Colon (tissue), 2 donors: Measurements from ENCODE around the gene SERPINA4.

Source experiments
- FAIRE-seq: peaks from 2 replicates; lab custom pipeline; 2012; peaks lifted over from hg19 to GRCh38; lab: Jason Lieb, UNC
- donor health status: control.
- donor health status: control.

The SERPINA4 gene, protein sequence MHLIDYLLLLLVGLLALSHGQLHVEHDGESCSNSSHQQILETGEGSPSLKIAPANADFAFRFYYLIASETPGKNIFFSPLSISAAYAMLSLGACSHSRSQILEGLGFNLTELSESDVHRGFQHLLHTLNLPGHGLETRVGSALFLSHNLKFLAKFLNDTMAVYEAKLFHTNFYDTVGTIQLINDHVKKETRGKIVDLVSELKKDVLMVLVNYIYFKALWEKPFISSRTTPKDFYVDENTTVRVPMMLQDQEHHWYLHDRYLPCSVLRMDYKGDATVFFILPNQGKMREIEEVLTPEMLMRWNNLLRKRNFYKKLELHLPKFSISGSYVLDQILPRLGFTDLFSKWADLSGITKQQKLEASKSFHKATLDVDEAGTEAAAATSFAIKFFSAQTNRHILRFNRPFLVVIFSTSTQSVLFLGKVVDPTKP

DNA sequence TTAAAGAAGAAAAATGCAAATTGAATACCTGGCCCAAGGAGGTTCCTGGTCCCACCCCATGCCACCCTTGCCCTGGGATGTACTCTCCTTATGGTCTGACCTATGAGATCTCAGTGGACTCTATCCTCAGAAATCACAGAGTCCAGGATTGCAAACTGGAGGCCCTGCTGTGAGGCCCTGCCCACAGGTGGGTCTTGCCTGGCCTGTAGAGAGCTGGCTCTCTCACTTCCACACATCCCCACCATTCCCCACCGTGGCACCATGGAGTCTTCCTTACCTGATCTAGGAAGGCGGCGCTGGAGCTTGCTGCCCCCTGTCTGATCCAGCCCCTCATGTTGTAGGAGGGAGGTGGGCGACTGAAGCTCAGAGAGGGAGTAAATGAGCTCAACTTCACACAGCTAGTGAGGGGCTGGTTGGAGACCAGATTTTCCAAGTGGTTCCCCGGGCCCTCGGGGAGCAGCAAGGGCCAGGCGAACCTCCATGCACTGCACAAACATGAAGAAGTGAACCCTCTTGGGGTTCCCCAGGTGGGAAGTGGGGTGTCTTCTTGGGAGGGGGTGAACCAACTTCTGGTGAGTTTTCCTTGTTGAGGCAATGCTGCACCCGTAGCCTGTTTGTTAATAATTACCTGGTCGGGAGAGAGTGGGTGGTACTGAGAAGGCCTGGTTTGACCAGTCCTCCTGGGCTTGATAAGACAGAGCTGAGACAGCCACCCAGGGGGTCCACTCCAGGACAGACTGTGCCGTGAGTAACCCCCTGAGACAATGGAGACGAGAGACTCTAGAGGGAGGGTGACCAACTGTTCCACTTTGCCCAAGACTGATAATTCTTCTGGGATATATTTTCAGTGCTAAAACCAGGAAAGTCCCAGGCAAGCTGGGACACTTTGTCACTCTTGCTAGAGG, at the start of gene SERPINA4:
Gene SERPINA4 (plus strand): TSS at position 692 of the 905 bp plus-strand sequence. CDS start 2,041 bp downstream, outside the sequence.
- FAIRE-seq, result no peak

DNA sequence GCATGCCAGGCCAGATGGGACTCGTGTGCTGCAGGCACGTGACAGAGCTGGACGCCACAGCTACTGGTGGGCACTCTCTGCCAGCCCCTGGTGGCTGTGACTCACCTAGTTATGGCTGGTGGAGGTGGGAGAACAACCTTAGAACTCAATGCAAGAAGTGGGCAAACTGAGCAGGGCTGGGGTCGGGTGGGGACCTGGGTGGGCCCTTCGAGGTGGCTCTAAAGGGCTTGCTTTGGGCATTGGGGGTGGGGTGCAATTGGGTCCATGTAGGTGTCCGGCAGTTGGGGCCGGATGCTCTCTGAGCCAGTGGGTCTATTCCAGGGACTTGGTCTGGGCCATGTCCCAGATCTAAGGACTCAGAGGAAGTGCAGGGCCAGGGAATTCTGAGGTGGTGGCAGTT, 46.9 kb upstream of the SERPINA4 start:
- no peak for FAIRE-seq

DNA sequence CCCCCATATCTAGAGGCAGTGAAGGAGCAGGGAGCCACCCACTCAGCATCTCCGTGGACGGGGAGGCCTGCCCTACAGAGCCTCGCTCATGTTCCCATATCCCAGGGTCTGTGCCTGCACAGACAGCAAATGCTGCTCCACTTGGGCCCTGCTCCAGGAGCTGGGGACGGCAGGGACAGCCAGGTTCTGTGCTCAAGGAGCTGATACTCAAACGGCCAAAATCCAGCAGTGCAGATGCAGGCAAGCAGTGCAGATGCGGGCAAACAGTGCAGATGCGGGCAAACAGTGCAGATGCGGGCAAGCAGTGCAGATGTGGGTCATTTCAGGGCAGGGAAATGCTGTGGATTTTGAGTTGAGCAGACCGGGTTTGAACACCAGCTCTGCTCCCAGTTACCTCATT, 45.8 kb upstream of the SERPINA4 start:
- no peak for FAIRE-seq

DNA sequence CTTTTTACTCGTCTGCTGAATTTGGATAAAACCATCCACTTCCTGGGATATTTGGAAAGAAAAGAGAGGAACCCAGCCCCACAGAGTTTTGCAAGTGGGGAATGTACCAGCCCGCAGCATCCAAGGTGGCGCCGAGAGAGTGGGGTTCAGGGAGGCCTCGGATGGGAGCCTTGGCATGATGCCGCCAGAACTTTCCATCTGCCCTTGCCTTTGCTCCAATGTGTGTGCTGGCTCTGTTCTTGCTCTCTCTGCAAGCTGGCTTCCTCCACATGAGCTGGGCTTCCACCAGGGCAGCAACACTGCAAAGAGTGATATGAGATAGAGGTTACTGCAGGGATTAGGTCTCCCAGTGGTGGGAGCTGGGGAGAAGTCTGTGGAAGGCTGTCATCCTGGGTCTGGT, 45.4 kb upstream of the SERPINA4 start:
- no peak for FAIRE-seq

DNA sequence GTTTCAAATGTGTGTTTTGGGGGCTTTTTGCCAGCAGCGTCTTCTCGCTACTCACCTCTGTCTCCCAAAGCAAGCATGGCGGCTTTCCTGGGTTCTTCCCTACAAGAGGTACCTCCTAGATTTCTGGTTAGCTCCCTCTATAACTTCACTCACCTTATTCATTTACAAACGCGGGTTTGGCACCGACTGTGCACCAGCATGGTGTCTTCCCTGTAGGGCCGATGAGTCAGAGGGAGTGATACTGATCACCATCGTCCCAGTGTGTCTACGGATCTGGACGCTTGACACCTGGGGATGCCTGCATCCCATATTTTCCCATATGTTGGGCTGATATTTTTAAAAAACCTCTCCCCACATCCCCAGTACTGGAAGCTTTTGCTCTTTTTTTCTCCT, 44.0 kb upstream of the SERPINA4 start:
- FAIRE-seq, result no peak

DNA sequence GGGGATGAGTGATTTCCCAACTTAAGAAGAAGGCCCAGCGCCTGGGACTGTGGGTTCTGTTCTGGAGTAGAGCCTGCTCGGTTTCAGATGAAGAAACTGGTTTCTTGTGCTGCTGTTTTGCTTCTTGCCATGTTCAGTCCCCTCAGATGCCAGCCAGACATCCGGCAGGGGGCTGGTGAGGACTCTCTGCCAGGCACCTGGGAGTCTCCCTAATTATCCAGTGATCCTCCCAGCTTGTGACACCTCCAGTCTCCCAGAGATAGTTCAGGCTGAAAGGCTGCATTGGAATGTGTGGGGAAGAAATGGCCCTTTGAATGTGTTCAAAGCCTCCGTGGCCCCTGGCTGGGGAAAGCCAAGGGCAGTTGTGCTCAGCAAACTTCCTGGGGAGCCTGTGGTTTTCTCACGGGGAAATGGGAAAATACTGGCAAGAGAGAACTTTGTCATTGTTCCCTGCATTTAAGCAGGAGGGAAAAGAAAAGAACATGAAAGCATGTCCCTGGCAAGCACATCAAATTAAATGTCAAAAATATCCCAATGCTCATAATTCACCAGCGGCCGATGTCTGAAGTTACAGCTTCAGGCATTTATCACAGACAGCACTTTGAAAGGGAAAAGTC, 43.5 kb upstream of the SERPINA4 start:
- FAIRE-seq, result no peak

DNA sequence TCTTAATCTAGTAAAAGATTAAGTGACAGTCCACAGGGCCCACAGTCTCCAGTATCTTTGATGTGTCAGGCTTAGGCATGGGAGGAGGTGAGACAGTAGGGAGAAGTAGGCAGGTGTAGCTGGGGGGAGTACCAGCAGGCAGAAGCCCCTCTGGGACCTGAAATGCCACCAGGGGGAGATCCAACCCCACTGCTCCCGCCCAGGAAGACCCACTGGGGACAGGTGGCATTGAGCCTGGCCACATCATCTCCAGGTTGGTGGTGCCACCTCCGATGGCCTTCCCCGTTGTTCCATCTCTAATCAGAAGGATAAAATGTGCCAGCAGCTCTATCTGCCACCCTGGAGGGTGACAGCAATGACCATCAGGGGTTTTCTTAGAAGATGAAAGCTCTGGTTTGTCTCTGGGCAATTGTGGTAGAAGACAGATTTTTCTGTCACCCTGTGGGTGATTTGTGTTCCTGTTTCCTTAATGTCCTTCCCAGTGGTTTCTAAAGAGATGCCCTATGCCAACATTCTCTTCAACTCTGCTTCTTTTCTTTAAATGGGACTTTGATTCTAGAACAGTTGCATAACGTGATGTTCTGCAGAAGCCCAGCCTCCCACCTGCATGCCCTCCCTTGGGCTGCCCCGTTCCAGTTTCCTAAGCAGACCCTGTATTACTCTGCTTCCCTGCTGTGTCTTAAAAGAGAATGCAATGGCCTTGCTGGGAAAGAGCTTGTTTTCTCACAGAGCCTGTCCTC, 39.7 kb upstream of the SERPINA4 start:
- FAIRE-seq, result no peak

DNA sequence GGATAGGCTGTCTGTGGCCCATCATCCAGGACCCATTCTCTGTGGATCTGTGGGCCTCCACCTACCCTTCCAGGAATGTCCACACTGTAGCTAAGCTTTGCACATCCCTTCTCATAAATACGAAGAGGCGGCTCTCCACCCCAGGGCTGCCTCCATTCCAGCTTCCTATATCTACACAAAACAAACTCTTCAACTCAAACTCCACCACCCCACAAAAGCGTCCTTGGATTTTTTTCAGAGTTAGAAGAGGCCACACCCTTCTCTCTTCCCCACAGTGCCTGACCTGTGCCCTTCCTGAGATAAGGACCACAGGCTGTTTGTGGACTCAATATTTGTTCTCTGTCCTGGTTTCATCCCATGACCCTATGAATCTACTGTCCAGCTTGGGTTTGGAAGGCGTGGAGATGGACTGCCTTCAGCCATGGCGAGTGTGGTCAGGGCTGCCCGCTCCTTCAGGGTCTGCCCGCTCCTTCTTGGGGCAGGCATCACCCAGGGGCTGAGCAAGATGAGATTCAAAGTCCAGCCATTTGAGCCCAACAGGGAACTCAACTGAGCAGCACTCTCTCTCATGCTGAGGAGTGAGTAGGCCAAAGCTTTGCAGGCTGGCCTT, 39.0 kb upstream of the SERPINA4 start:
- FAIRE-seq, result no peak

DNA sequence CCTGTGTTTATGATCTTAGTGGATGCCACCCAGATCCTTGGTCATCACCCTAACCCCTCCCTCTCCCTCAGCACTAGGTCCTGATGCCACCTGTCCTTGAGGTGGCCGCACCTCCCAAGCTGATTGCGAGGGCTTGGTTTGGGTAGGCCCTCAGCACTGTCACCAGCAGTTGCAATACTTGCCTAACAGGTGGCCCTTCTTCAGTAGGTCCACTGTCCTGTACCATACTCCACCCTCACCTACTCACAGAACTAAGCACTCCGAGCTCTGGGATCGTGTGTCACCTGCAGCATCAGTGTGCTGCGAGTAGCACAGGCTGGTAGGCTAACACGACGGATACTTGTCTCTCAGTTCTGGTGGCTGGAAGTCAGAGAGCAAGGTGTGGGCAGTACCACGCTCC, 38.0 kb upstream of the SERPINA4 start:
- no peak for FAIRE-seq

DNA sequence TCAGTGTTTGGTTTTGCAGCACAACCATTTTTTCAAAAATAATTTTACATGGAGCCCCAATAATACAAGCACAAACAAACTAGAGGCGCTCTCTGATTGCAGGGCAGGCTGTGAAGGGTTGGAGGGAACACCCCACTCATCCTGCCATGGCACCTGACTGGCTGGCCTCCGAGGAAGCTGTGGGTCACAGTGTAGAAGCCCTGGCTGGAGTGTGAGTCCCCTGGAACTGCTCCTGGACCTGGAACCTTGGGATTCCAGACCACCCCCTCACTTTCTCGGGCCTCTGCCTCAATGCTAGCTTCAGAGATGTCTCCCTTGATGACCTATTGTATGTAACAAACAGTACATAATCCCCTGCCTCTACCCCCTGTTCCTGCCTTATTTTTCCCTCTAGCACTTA, 37.1 kb upstream of the SERPINA4 start:
- no peak for FAIRE-seq

DNA sequence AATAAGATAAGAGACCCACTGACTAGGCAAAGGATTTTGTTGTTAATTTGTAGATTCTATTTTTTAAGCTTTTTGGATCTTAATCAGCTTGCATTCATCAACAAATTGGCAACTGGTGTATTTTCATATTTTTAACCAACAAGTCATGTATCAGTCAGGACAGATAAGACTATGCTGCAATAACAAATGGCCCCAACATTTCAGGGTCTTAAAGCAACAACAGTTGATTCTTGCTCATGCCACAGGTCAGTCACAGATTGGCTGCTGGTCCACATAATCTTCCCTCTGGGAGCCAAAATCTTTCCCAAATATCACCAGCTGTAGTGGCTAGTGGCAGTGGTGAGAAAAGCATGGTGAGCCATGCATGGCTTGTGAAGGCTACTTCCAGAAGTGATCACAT, 30.1 kb upstream of the SERPINA4 start:
- no peak for FAIRE-seq

DNA sequence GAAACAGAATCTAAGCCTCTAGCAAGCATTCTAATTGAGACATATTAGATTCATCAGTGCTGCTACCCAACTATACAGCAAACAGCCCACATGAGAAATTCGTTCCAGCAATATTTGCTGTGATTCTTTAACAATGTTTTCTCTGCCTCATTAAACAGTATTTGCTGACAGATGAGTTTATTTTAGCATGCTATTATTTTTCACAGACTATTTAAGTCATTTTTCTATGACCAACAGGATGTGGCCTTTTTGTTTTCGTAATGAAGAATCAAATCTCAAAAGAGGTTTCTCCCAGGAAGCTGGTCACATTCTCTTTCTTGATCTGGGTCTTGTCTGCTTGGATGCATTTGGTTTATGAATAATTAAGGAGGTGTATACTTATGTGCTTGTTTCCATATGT, 28.8 kb upstream of the SERPINA4 start:
- FAIRE-seq, result no peak

DNA sequence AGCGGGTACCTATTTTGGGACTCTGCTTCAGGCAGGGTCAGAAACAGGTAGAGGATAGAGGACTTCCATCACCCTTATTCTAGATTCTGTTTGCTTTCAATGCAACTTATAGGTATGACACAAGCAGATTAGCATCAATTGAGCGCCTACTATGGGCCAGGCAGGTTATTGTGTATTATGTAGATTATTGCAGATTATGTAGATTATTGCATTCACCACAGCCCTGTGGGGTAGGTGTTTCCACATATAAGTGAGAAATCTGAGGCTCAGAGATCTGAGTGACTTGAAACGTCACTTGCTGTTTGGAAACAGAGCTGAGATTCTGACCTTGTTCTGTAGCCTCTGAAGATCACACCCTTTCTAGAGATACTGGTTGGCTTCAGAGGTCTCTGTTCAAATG, 25.7 kb upstream of the SERPINA4 start:
- FAIRE-seq, result no peak

DNA sequence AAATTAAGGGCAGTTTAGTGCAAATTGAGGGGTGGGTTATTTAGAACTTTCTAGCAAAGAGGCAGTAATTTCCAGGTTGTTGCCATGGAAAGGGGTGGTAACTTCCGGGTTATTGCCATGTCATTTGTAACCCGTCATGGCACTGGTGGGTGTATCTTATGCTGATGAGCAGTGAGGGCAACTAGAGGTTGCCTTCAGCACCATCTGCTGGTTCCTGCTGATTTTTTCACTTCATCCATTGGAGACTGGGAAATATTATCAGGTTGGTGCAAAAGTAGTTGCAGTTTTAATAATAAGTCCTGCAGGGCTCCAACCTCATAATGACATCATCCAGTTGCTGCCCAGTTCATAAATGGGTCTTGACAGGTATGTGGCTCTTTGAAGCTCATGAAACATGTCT, 24.4 kb upstream of the SERPINA4 start:
- FAIRE-seq, result no peak

DNA sequence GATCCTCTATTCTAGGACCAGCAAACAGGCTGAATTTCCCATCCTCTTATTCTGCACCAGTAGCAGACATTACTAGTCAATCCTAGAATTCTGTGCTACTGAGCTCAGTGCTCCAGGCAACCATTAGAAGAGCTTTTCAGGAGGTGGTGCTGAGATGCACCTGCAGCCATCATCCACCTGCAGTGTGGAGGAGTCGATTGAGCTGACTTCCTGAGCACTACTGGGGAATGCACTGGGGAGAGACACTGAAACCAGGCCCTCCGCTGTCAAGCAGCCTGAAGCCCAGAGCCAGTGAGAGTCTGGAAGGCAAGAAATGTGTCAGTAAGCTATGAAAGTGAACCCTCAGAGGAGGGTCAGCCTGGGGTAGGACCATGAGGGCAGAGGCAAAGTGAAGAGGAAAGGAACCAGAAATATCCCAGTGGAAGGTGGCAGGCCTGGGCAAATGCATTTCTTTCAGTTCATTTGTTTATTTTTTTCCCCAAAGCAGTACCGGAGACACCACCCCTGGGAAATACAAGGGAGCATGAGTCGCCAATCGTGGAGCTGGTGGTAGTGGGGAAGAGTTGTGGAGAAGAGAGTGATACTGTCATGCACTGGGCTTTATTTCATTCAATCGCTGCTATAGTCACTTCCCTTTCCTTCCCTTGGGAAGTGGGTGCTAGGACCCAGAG, 23.0 kb upstream of the SERPINA4 start:
- FAIRE-seq, result no peak

DNA sequence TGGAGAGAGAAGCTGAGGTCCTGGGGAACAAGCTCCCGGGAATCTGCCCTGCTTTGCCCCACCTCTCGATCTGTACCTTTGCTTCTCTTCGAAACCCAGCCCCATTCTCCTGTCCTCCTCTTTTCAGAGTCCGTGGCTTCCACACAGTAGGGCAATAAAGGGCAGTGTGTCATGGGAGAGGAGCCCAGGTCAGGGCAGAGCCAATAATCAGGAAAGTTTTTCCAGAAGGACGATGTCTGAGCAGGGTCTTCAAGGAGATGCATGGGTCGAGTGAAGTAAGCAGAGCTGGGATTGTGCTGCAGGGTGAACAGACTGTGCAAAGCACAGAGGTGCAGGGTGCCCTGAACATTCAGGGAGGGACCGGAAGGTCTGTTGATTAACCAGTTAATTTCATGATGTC, 22.1 kb upstream of the SERPINA4 start:
- FAIRE-seq, result no peak

DNA sequence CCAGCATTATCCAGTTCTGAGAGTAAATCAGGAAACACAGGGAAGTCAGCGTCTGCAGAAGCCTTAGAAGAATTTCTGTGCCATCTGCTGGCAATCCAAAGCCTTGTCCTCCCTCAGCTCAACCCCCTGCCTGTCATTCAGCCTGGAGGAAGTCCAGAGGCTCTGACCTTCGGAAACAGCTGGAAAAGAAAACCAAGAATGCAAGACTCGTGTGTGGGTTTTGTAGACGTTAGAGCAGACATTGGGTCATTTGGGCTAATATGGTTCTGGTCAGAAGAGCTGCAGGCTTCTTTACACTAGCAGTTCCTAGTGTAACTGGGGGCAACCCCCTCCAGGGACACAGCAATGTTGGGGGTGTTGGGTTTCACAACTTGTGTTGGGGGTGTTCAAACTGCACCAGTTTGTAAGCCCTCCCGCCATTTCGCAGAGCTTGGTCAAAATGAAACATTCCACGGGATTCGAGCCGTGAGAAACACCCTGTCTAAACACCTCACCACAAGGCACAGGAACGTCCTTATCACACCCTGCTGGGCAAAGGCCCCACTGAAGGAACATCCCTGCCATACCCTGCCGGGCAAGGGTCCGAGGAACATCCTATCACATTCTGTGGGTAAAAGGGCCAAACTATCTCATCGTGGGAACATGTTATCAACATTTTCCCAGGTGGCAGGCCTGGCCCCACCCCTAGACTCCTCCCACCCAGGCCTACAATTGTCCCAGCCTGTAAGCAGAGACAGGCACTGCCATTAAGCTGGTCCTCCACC, 21.0 kb upstream of the SERPINA4 start:
- FAIRE-seq, result no peak

DNA sequence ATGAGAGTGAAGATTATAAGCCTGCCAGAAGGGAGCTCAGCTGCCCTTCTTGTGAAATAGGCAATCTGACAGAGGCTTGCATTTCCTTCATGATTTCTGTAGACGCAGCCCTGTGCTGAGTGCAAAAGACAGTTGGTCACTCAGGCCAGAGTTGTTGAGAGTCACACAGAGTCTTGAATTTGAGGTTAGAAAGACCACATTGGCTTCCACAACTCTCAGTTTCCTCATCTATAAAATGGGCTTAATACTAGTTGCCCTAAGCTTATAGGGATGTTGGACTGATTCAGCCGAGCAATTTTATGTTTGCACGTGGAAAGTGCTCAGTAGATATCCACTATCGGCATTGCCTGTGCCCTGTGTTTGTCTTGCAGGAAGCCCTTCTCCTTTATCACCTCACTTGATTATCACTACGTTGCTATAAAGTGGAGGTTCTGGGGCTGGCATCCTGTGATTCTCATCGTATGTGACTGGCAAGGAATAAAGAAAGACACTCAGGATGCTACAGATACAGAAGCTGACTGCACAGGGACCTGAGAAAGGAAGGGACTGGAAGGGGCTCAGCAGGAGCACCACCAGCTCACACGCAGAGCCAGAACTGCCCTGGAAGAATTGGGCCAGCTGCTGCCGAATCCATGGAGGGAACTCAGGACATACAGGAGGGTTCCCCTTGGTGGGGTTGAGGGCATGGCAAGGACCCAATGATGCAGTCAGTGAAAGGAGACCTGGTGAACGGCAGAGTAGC, 19.8 kb upstream of the SERPINA4 start:
- FAIRE-seq, result no peak

DNA sequence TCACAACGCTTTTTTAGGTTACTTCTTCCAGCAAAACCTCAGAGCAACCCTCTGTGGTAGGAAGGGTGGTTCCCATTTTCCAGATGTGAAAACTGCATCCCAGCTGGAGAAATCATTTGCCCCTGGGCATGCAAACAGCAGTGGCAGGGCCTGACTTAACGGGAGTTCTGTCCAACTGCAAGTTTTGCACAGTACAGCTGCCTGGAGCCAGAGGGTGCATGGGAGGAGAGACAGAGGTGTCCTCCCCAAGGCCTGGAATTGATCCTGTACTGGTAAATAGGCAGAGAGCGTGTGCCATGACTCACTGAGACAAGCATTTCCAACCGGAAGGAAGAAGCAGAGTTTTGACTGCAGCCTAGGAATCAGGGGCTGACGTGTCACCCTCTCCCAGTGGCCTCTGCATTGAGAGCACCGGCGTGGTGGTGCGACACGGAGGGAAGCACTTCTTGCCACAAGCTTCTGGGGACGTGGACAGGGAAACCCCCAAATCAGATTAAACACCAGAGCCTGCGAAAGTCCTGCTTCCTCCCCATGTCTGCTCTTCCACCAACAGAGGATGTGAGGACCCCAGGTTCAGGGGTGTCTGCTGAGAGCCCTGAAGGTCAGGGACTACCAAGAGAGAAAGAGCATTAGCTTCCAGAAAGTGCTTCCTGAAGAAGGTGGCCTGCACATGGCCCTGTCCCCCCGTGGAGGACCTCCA, 19.0 kb upstream of the SERPINA4 start:
- FAIRE-seq, result no peak
